ENCODE measurements around the gene CCDC3.
"Not testable (repeated sequence)": the region's sequence is repeated elsewhere in the genome, so short reads cannot be mapped to it uniquely, and the experiment has no call there.

CCDC3 gene

DNA sequence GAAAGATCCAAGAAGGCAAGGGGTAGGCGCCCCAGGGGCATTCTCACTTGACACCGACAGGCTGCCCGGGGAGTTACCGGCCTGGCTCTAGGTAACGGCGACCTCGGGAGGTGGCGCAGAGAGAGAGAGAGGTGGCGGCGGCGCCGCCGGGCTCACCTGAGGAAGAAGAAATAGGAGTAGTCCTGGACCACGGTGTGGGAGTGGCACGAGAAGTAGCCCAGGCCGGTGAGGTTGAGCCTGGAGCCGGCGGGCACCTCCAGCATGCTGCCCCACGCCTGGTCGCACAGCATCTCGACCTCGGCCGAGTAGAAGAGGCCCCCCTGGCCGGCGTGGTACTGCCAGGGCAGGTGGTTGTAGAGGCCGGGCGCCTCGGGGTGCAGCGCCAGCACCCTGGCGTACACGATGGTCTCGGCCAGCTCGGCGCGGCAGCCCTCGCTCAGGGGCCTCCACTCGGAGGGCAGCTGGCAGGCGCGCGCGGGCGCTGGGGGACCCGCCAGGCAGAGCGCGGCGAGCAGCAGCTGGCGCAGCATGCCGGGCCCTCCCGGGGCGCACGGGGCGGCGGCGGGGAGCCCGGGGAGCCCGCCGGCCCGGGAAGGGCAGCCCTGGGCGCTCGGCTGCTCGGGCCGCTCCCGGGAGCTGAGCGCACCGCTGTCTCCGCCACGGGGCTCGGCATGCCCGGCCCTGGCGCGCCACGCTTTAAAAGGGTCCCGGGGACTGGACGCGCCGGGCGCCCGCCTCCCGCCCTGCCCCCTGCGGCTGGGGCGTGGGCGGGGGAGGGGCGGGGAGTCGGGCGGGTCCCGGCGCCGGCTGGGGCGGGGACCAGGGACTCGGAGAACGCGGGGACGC lies at the start of gene CCDC3:
TSS of gene CCDC3 (minus strand) at position 673 of the 846 bp plus-strand sequence. CDS start at position 530, 143 bp downstream.
- no peak for DNase-seq (ENCODE audit: low read depth)

DNA sequence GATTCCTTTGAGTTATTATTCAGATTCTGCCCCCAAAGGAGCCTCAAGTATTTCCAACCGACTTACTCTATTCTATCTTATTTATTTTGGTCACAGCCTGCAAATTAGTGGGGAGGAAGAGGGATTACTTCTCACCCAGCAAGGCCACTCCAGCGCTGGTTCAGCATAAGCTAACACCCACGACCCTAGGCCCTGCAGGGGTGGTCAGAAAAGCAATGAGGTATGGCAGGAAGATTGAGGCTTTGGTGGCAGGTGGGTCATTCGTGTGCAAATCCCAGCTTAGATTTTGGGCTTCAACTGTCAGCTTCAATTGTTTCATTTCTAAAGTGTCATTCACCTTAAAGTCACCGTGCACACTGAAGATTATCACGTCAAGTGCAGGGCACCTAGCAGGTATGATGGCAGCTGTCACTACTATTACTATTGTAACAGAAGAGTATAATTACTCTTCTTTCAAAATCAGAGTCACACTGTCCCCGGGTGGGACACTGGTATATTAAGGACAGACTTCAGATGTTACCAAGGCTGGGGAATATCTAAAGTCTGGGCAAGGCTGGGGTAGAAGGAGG lies 49.7 kb upstream of the CCDC3 start:
- no peak for DNase-seq (ENCODE audit: low read depth)

DNA sequence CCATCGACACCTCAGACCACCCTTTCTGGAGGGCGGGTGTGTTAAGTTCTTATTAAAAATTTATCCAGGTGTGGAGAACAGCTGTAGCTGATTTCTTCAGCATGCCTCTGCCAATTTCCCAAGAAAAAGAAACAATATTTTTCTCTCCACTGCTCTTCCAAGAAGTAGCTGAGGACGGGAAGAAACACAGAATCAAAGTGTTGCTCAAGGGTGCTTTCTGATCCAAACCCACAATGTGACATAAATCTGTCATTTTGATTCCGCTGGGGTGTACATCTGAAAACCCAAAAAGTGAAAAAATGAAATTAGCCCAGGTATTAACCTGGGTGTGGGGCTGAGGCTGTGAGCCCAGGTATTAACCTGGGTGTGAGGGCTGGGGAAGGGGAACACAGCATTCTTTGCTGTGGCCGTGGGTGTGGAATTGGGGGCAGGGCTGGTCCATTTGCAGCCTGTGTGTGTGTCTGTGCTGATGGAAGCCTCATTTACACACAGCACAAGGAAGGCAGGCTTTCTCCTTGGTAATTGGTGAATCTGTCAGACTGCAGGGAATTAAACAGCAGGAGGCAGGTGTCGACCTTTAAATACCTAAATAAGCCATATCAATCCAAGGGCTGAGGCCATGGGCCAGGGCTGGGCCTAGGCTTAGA lies 48.4 kb upstream of the CCDC3 start:
- DNase-seq (ENCODE audit: low read depth): no peak

DNA sequence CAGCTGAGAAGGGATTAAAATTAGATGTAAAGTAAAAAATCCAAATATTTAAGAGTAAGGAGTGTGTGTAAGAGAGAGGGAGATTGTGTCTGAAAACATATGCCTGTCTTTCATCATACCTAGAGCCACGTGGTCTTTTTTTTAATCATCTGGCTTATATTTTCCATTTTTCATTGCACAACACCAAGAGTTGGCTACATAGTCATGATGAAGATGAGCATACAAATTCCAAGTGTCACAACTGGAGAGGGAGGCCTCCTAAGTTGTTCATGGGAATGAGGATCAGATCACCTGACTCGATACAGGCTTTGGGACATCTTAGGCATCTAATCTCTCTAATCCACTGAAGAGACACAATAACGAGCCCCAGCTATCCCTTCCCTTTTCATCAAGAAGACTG lies 47.2 kb upstream of the CCDC3 start:
- DNase-seq (ENCODE audit: low read depth): peak; percentile 7

DNA sequence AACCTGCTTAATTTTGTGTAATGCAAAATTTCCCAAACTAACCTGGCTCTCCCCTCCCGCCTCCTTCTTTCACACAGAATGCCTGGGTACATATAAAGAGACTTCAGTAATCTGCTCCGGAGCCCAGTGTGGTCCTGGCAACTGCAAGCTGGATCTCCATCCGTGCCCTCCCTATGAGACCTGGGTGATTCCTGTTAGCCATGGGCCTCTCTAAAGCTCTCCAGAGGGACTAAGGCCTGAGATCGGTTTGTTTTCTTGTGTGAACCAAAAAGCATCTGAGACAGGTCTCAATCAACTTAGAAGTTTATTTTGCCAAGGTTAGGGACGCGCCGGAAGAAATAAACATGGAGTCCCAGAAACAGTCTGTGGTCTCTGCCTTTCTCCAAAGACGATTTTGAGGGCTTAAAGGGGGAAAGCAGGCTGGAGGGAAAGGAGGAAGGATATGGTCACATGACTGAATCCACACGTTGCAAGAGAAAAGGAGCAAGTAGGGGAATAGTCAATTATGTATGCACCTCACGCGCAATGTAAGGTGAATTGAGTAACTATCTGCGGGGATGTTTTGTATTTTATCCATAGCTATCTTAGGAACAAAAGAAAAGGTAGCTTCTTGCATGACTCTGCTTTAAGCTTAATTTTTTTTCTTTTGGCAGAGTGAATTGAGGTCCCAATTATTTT lies 46.2 kb upstream of the CCDC3 start:
- no peak for DNase-seq (ENCODE audit: low read depth)

DNA sequence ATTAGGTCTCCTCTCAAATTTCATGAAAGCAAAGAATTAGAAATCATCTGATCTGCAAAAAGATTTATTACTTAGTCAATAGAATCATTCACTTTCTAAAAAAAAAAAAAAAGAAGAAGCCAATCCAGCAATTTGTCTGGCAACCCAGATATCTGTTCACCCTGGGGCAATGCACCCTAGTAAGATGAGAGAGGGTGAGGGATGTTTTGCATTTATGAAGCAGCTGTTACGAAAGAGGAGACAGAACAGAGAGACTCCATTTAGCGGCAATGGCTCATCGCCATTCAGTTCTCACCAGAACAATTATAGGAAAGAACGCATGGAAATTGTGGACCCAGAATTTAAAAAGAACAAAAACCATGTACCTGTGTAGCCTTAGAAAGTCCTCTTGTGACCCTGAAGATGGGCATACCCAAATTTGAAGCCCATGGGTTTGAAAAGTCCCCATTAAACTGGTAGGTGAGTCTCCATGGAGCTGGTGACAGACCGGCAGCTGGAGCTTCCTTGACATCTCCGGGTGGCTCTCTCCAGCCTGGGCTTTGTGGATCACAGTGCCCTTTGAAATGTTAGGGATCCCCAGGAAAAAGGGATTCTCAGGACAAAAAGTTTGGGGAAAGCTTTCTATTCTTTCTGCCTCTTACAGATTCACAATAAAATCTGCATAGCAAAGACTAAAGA lies 45.5 kb upstream of the CCDC3 start:
- DNase-seq (ENCODE audit: low read depth): no peak

DNA sequence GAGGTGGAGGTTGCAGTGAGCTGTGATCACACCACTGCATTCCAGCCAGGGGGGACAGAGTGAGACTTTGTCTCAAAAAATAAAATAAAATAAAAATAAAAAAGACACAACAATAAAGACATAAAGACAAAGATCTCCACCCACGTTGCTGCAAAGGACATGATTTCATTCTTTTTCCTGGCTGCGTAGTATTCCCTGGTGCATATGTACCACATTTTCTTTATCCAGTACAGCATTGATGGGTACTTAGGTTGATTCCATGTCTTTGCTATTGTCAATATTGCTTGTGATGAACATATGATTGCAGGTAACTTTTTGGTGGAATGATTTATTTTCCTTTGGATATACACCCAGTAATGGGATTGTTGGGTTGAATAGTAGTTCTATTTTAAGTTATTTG lies 42.0 kb upstream of the CCDC3 start:
- no peak for DNase-seq (ENCODE audit: low read depth)

DNA sequence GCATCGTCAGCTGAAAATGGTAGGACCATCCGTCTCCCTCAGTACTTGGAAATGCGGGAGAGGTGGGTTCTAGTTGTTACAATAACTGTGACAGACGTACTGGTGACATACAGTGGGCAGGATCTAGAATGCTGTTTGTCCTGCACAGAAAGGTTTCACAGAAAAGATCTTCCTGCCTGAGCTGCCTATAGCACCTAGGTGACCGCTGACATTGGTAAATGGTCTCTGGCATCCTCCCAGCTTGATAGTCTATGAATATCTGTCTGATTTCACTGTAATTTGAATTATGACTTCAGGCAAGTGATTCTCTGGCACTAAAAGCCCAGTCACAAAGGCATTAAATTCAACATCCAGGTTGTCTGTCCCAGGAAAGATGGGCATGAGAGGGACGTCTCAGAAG lies 38.2 kb upstream of the CCDC3 start:
- DNase-seq (ENCODE audit: low read depth): no peak

DNA sequence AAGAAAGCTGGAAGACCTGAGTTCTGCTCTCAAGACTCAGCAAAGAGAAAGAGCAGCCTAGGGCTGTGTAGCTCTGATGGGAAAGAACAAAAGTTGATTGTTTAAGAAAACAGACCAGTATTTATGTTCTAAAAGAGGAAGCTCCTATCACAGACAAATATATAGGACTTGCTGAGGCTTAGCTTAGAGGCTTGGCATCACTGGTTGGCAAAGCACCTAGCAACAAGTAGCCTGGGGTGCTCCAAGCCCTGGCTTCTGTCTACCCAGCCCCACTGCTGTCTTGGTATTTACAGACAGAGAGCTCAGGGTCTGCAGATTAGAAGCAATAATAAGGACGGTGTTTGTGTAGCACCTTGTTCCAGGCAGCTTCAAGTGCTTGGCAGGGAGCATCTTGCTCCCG lies 36.9 kb upstream of the CCDC3 start:
- DNase-seq (ENCODE audit: low read depth): no peak

DNA sequence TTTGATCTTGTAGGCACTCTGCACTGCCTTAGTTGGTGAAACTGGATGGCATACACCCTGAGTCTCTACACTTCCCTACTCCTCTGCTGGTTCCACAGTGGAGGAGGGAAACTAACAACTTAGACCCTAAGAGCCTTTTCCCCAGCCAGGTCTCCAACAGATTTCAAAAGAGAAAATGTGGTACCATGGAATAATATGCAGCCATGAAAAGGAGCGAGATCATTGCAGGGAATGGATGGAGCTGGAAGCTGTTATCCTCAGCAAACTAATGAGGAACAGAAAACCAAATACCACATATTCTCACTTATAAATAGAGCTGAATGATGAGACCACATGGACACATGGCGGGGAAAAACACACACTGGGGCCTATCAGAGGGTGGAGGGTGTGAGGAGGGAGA lies 36.3 kb upstream of the CCDC3 start:
- no peak for DNase-seq (ENCODE audit: low read depth)

DNA sequence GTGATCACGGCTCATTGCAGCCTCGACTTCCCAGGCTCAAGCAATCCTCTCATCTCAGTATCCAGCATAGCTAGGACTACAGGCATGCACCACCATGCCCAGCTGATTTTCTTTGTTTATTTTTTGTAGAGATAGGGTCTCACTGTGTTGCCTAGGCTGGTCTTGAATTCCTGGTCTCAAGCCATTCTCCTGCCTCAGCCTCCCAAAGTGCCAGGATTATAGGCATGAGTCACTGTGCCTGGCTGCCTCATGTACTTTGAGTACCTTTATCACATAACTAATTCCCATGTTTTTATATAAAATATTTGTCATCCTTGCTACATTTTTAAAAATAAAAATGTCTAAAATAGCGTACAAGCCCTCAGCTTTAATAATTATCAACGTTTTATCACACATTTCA lies 35.3 kb upstream of the CCDC3 start:
- no peak for DNase-seq (ENCODE audit: low read depth)

DNA sequence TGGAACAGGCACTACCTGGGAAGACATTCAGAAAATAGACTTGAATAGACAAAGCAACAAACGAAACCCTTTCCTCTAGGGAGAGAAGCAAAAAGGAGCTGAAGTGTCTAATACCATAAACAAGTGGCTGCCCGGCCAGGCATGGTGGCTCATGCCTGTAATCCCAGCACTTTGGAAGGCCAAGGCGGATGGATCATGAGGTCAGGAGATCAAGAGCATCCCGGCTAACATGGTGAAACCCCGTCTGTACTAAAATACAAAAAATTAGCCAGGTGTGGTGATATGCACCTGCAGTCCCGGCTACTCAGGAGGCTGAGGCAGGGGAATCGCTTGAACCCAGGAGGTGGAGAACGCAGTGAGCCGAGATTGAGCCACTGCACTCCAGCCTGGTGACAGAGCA lies 34.2 kb upstream of the CCDC3 start:
- DNase-seq (ENCODE audit: low read depth): not testable (repeated sequence)

DNA sequence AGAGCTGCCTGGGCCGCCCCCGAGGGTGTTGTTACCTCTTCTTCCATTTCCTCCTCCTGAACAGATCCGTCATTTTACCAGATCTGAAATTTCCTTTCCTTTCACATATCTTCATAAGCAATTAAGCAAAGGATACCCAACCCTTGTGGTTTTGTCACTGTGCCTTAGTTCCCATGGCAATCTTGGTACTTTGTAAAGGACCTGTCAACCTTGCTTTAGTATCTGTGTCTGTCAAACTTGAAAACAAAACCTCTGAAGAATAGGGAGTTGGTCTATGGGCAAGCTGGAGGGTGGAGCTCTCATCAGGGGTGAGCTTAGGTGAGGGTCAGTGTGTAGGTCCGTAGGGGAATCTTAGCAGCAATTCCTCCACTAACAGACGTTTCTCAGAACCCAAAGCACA lies 25.4 kb upstream of the CCDC3 start:
- no peak for DNase-seq (ENCODE audit: low read depth)

DNA sequence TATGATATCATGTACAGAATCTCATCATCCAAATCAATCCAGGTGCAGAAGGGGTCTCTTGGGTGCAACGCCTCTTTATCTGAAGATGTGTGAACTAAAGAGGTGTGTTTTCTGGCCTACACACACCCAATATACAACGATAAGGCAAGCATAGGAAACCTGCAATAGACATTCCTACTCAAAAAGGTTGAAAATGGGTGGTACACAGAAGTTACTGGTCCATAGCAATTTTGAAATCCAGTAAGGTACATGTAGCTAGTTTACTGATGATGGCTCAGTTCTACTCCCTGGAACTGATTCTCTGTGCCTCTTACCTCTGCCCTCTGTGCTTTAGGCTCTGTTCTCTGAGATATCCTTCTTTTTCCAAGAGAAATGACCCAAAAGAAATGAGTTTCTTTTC lies 22.2 kb upstream of the CCDC3 start:
- no peak for DNase-seq (ENCODE audit: low read depth)

DNA sequence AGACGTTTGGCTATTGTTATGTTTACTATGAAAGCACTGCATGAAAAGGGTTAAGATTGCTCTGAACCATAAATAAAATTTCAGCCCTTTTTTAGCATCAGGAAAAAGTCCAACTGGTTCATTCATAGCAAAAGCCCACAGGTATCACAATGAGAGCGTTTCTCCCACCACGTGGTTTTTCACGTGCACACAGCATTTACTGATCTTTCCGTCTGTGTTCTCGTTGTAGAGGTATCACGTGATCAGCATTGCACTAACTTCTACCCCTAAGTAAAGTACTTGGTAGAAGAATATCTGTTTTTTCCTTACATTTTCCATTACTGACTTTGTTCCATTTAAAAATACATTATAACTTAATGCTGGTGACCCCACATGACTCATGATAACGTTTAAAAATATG lies 17.8 kb upstream of the CCDC3 start:
- DNase-seq (ENCODE audit: low read depth): no peak

DNA sequence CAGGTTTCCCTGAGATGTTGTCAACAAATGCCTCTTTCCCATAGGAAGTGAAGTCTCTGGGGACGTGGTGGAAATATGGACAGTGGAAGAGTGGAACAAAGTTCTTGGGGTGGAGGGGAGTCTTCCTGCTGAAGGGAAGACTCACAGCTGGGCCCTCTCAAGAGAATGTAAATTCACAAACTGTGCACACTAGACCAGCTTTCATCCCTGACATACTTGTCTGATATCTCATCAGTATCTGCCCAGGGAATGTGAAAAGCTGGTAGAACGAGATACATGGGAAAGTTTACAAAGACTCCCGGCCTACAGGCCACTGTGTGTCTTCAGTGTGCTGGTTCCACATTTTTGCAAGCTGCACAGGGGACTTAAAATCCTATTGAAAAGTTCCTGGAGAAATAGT lies 16.7 kb upstream of the CCDC3 start:
- no peak for DNase-seq (ENCODE audit: low read depth)

DNA sequence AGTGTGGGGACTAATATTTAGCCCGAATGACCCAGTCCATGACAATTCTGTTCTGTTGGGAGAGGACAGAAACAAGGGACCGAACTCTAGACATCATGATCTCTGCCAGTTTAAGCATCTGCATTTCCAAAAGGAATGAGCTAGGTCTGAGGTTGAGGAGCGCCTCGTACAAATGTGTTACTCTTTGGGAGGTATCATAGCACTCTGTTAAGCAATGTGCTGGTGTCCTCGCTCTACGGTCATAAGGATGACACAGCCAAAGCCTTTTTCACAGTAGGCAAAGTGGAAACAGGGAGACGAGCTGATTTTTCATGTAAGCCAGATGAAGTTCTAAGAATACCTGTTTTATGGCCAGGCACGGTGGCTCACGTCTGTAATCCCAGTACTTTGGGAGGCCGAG lies 15.4 kb upstream of the CCDC3 start:
- DNase-seq (ENCODE audit: low read depth): no peak

DNA sequence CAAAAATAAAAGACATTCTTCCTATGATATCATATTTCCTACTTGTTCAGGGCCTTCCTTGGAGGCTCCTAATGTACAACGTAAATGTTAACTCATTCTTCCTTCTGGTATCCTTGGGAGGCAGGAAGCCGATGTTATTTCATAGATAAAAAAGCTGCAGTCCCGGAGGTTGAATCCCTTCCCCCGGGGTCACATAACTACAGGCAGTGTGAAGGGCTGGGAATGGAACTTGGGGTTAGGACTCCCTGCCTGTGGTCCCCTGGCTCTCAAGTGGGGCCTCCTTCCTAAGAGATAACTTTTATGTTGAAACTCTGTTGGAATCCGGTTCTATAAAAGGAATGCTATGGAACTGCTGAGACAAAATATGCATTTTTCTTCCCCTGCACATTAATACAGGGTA lies 14.9 kb upstream of the CCDC3 start:
- DNase-seq (ENCODE audit: low read depth): no peak

DNA sequence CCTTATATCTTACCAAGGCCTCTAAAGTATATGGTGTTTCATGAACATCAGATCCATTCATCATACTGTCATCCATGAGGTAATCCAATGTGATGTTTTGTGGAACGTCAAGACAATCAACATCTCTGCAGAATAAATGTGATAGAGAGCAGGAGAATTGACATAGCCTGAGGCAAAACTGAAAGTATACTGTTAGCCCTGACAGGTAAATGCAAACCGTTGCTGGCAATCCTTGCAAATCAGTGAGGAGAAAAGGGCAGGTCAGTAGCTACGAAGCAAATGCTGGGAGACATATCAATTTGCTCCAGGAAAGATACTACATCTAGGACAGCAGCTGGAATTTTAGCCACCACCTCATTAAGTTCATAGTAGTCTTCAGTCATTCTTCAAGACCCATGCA lies 4.5 kb upstream of the CCDC3 start:
- DNase-seq (ENCODE audit: low read depth): no peak

DNA sequence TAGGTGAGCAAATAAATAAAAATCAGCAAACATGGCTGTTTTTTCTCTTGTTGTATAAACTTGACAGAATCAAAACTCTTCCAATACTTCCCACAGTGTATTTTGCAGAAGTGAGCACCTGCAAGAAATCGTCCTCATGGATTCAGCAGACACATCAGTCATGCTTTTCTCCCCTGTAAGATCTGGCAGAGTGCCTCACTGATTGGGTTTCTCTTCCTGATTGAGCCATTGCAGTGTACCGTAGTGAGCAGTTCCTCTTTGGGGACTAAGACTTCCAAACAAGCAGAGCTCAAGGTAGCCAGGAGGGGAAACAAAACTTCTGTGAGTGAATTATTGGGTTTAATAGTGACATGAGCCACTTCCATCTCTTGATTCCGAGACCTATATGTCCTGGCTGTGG lies 2.2 kb upstream of the CCDC3 start:
- no peak for DNase-seq (ENCODE audit: low read depth)

DNA sequence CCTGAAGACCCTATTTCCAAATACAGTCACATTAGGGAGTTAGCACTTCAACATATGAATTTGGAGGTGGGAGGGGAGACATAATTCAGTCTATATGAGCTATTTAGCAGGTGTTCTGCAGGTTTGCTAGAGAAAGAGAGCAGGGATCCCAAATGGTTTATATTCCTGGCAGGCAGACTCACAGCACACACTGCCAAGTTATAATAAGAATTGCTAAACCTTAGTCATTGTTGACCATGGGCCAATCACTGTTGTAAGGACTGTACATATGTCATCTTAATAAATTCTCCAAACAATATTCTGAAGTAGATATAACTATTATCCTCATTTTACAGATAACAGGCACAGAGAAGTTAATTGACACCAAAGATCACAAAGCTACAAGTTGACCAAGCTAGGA lies 1.5 kb upstream of the CCDC3 start:
- peak; percentile 42 for DNase-seq (ENCODE audit: low read depth)

DNA sequence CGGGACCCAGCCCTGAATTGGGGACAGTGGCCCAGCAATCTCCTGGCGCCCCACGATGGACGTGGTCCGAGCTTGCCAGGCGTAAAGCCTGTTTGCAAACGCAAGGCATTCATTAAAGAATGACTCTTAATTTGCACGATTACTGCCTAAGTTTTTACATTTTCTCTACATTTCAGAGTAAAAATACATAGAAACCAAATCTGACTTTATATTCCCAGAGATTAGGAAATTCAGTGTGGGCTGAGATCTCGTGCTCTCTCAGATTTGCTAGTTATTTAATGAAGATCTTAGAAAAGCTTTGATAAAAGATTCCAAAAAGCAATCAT lies 337 bp upstream of the CCDC3 start:
- no peak for DNase-seq (ENCODE audit: low read depth)

DNA sequence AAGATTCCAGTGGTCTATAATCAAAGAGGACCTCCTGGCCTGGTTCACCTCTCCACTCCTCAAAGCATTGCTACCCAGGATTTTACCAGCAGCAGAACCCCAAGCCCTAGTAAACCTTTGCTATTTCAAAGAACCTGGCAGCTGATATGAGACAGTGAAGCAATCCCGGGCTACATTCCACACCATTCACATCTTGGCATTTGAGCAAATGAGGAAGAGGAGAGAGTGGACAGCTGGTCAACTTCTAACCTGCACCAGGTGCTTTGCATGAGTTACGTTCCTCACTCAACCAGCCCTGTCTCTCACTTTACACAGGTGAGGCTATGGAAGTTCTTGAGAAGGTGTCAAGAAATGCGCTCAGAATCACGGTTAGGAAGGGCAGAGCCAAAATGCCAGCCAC lies 1.1 kb downstream of the CCDC3 start:
- DNase-seq (ENCODE audit: low read depth): no peak
